GM21723 (cell line): ENCODE data around the gene PINLYP.

Experiments
- ATAC-seq: cut with Tn5 transposase; IDR thresholded peaks from one replicate; pipeline ENCODE4 v1.9.1; 2021; ENCODE audit warnings: mild to moderate bottlenecking, moderate library complexity; ENCODE audit not compliant: unreplicated experiment

Gene PINLYP

GRCh38 chr19:43626838-43627237 lies 51.2 kb downstream of the PINLYP start:
- no peak for ATAC-seq

- ATAC-seq: no peak
Observed at GRCh38 chr19:43628646-43629326, 53.2 kb downstream of the PINLYP start.

- ATAC-seq: no peak
Observed at GRCh38 chr19:43631491-43631890, 55.9 kb downstream of the PINLYP start.
